GM21447 (cell line): ENCODE data around the gene PDE1A.

Experiments
- ATAC-seq: cut with Tn5 transposase; IDR thresholded peaks from one replicate; pipeline ENCODE4 v1.9.1; 2021; ENCODE audit not compliant: unreplicated experiment

PDE1A gene

GRCh38 chr2:182144041-182144775, 282.6 kb downstream of the PDE1A start:
- ATAC-seq: no peak

- ATAC-seq: no peak
These were observed 284.8 kb downstream of the PDE1A start for GRCh38 chr2:182142062-182142461.

GRCh38 chr2:182134201-182134600, 292.6 kb downstream of the PDE1A start:
- no peak for ATAC-seq

GRCh38 chr2:182133195-182133891, 293.5 kb downstream of the PDE1A start:
- no peak for ATAC-seq

- no peak for ATAC-seq
These were observed 294.2 kb downstream of the PDE1A start for GRCh38 chr2:182132605-182133004.

GRCh38 chr2:182128821-182129707, 297.8 kb downstream of the PDE1A start:
- ATAC-seq: no peak

- ATAC-seq: no peak
These were observed 309.6 kb downstream of the PDE1A start for GRCh38 chr2:182117196-182117595.

- ATAC-seq: no peak
These were observed 310.1 kb downstream of the PDE1A start for GRCh38 chr2:182116774-182117173.

GRCh38 chr2:182115258-182115657, 311.6 kb downstream of the PDE1A start:
- ATAC-seq: no peak

GRCh38 chr2:182113334-182113733, 313.5 kb downstream of the PDE1A start:
- ATAC-seq: no peak

GRCh38 chr2:182110347-182110746, 316.5 kb downstream of the PDE1A start:
- ATAC-seq: no peak

GRCh38 chr2:182103526-182103925, 323.3 kb downstream of the PDE1A start:
- ATAC-seq: no peak

GRCh38 chr2:182101263-182101662, 325.6 kb downstream of the PDE1A start:
- peak; percentile 65 for ATAC-seq

- no peak for ATAC-seq
These were observed 328.2 kb downstream of the PDE1A start for GRCh38 chr2:182098648-182099047.

- ATAC-seq: no peak
These were observed 329.2 kb downstream of the PDE1A start for GRCh38 chr2:182097571-182098164.

GRCh38 chr2:182090486-182090885, 336.4 kb downstream of the PDE1A start:
- no peak for ATAC-seq
